HG02588 (cell line): ENCODE data around the gene SPATS2L.

Experiments used
- ATAC-seq: cut with Tn5 transposase; IDR thresholded peaks from one replicate; pipeline ENCODE4 v1.9.1; 2021; ENCODE audit warnings: mild to moderate bottlenecking, moderate library complexity; ENCODE audit not compliant: unreplicated experiment

SPATS2L gene

GRCh38 chr2:200405599-200406298 lies 99.3 kb downstream of the SPATS2L start:
- ATAC-seq, result no peak

GRCh38 chr2:200406379-200406778 lies 99.9 kb downstream of the SPATS2L start:
- no peak for ATAC-seq

- ATAC-seq, result no peak
Observed at GRCh38 chr2:200408428-200409316, 102.2 kb downstream of the SPATS2L start.

- no peak for ATAC-seq
Observed at GRCh38 chr2:200411831-200412230, 105.3 kb downstream of the SPATS2L start.

- ATAC-seq, result no peak
Observed at GRCh38 chr2:200414367-200414766, 107.9 kb downstream of the SPATS2L start.

GRCh38 chr2:200415455-200415854 lies 109.0 kb downstream of the SPATS2L start:
- ATAC-seq, result no peak

- ATAC-seq, result no peak
Observed at GRCh38 chr2:200416878-200417277, 110.4 kb downstream of the SPATS2L start.

GRCh38 chr2:200417366-200417765 lies 110.9 kb downstream of the SPATS2L start:
- ATAC-seq, result no peak

- no peak for ATAC-seq
Observed at GRCh38 chr2:200418399-200418798, 111.9 kb downstream of the SPATS2L start.

GRCh38 chr2:200419325-200419724 lies 112.8 kb downstream of the SPATS2L start:
- ATAC-seq, result no peak

GRCh38 chr2:200421270-200421669 lies 114.8 kb downstream of the SPATS2L start:
- ATAC-seq, result no peak

- no peak for ATAC-seq
Observed at GRCh38 chr2:200422071-200422470, 115.6 kb downstream of the SPATS2L start.

- ATAC-seq, result no peak
Observed at GRCh38 chr2:200422532-200423261, 116.2 kb downstream of the SPATS2L start.

- ATAC-seq, result no peak
Observed at GRCh38 chr2:200423541-200423940, 117.0 kb downstream of the SPATS2L start.

GRCh38 chr2:200425026-200425821 lies 118.7 kb downstream of the SPATS2L start:
- ATAC-seq, result no peak

GRCh38 chr2:200426754-200427153 lies 120.3 kb downstream of the SPATS2L start:
- ATAC-seq, result no peak

- ATAC-seq, result peak; percentile 95
Observed at GRCh38 chr2:200428961-200429665, 122.6 kb downstream of the SPATS2L start.

- no peak for ATAC-seq
Observed at GRCh38 chr2:200430017-200430416, 123.5 kb downstream of the SPATS2L start.

- ATAC-seq, result no peak
Observed at GRCh38 chr2:200431996-200432705, 125.7 kb downstream of the SPATS2L start.
